GM18519 (cell line): Measurements from ENCODE around the gene PSMC3.

ENCODE experiments used
- ATAC-seq: cut with Tn5 transposase; IDR thresholded peaks from one replicate; pipeline ENCODE4 v1.9.1; 2021; ENCODE audit warnings: mild to moderate bottlenecking, moderate library complexity; ENCODE audit not compliant: unreplicated experiment, low FRiP score

PSMC3 gene

GRCh38 chr11:47377571-47378009, 48.6 kb downstream of the PSMC3 start:
- no peak for ATAC-seq

DNA sequence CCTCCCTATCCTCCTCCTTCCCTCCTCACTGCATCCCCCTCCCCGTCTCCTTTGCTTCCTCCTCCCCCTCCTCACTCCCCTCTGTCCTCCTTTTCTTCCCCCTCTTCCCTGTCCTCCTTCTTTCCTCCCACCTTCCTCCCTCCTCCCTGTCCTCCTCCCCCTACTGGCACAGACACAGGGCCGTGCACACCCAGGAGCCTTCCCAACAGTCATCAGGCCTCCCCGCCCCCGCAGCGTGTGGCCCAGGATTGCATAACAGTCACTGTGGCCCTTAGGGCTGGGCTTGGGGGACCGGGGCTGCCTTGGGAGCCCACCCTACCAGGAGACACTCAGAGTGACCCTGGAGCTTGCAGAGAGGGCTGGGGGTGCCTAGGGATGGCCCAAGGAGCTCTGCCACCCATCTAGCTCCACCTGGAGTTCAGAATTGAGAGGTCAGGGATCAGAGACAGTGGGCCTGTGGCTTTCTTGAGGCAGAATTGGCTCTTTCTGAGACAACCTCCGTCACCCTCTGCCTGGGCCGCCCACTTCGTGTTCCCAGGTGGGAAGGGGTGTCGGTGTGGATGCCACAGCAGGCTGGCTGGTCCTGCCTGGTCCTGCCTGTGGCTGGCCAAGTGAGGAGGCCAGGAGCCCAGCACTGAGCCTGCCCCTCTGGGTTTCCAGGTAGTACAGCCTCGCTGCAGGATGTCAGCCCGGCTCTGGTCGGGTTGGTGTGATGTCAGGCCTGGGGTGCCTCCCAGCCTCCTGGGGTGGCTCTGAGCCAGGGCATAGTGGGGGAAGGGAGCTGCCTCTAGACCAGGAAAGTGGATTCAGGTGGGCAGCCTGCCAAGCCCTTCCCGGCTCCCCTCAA, 49.5 kb downstream of the PSMC3 start:
- ATAC-seq, result no peak

- ATAC-seq, result no peak
These were observed 50.1 kb downstream of the PSMC3 start for GRCh38 chr11:47376107-47376524.

GRCh38 chr11:47375546-47376085, 50.6 kb downstream of the PSMC3 start:
- ATAC-seq, result no peak

DNA sequence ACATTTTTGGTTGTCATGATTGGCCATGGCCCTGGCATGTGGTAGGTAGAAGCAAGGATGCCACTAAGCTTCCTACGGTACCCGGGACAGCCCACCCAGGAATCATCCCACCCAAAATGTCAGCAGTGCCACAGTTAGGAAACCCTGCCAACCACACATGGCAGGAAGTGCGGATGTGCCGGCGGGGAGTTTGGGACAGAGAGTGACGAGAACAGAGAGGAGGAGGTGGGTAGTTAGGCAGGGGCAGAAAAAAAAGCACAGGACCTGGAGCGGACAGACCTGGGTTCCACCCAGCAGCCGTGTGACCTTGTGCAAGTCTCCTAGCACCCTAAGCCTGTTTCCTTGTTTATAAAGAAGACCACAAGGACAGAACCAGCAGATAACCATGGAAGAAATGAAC, 51.2 kb downstream of the PSMC3 start:
- ATAC-seq, result no peak

DNA sequence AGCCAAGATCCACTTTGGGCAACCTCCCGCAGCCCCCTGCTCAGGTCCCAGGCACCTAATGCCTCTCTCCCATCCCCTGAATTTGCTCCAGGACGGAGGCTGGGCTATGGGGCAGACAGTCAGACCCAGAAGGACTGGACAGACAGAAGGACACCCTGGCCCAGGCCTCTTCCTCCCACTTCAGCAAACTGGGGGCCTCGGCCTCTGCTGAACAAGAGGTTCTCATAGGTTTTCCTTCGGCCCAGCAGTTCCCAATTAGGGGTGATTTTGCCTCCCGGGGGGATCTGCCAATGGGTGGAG, 51.6 kb downstream of the PSMC3 start:
- no peak for ATAC-seq

GRCh38 chr11:47373876-47374719, 52.1 kb downstream of the PSMC3 start:
- no peak for ATAC-seq

DNA sequence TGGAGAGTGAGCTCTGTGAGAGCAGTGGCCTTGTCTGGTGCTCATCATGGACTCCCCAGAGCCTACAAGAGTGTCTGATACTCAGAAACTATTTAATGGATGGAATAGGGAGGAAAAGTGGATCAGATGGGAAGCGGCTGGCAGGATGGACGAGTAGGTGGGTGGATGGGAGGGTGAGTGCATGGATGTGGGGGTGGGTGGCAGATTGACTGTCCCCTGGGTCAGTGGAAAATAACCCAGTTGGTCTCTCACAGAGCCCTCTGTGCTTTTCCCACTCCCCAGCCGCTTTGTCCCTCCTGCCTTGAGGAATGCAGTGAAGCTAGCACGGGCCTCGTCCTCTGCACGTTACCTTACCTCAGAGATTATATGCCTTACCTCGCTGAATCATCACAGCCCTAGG, 53.8 kb downstream of the PSMC3 start:
- no peak for ATAC-seq

- ATAC-seq, result no peak
These were observed 56.6 kb downstream of the PSMC3 start for GRCh38 chr11:47369676-47370075.
